NCI-H748 (cell line): ENCODE measurements around the gene PARN.
A peak's percentile ranks its signal among the peaks of the same experiment; 100 is the strongest.
"Not testable (repeated sequence)": the region's sequence is repeated elsewhere in the genome, so short reads cannot be mapped to it uniquely, and the experiment has no call there.

Experiments used
- DNase-seq: peaks from one replicate; lab custom pipeline; 2025; ENCODE audit not compliant: unreplicated experiment; lab: John Stamatoyannopoulos, UW

PARN gene

DNA sequence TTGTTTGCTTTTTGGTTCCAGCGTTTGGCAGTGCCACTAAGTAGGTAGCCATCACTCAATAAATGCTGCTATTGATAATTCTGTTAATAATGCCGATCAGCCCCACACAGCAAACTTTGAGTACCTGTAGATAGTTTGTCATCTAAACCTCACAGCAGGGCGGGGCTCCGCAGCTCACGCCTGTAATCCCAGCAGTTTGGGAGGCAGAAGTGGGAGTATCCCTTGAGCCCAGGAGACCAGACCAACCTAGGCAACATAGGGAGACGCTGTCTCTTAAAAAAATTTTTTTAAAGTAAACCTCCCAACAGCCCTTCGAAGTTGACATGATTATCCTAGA, 4.3 kb upstream of the PARN start:
- DNase-seq, result no peak

GRCh38 chr16:14632693-14633569, 2.9 kb upstream of the PARN start, which contains the start of gene BFAR:
Gene BFAR, plus strand, starts transcription at chr16:14632951. Its CDS starts 11,396 bp downstream, at chr16:14644347.
- peak; percentile 95 for DNase-seq

DNA sequence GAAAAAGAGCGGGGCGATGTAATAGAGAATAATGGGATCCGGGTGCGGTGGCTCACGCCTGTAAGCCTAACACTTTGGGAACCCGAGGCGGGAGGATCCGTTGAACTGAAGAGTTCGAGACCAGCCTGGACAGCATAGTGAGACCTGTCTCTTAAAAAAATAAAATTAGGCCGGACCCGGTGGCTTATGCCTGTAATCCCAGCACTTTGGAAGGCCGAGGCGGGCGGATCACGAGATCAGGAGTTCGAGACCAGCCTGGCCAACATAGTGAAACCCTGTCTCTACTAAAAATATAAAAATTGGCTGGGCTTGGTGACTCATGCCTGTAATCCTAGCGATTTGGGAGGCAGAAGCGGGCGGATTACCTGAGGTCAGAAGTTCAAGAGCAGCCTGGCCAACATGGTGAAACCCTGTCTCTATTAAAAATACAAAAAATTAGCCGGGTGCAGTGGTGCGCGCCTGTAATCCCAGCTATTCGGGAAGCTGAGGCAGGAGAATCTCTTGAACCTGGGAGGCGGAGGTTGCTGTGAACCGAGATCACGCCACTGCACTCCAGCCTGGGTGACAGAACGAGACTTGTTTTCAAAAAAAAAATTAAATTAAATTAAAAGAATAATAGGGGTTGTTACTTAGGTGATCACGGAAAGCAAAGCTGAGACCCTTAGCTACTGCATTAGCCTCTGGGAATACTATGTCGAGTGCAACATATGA, 715 bp upstream of the PARN start:
- not testable (repeated sequence) for DNase-seq

DNA sequence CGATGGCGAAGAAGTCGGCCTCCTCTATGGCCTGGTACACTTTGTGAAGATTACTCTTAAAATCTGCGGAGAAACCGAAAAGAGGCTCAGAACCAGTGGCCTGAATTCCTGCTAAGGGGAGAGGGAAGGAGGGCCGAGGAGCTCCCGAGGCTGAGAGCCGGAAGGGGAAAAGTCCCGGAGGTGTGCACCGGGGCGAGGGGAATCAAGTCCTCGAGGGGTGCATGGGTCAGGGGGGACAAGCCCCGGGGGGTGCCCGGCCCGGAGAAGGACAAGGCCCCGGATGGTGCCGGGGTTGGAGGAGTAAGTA, 495 bp downstream of the PARN start:
- peak; percentile 35 for DNase-seq

- DNase-seq, result no peak
Observed at GRCh38 chr16:14628806-14629611, 1.1 kb downstream of the PARN start.

GRCh38 chr16:14627078-14627477, 3.0 kb downstream of the PARN start:
- DNase-seq, result no peak

GRCh38 chr16:14618566-14618965, 11.5 kb downstream of the PARN start:
- no peak for DNase-seq

DNA sequence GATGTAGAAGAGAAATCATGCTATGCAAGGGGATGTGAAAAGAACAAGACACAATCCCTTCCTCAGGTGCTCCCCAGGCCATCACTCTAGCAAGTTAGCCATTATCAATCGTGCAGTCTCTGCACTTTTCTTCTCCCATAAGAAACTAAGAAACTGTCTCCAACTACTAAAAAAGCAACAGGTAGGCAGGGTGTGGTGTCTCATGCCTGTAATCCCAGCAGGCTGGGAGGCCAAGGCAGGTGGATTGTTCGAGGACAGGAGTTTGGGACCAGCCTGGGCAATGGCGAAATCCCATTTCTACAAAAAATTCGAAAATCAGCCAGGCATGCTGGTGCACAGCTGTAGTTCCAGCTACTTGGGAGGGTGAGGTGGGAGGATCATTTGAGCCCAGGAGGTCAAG, 13.8 kb downstream of the PARN start:
- no peak for DNase-seq

DNA sequence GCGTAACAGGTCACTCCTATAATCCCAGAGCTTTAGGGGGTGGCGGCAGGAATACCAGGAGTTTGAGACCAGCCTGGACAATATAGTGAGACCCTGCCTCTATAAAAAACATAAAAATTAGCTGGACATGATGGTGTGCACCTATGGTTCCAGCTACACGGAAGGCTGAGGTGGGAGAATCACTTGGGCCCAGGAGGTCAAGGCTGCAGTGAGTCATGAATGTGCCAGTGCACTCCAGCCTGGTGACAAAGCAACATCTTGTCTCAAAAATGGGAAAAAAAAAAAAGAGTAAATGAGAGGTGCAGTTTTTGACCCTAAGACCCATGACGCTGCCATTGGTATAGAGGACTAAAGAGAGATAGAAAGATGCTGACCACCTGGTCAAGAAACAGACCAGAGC, 16.1 kb downstream of the PARN start:
- DNase-seq, result no peak

GRCh38 chr16:14611660-14612059, 18.4 kb downstream of the PARN start:
- no peak for DNase-seq

GRCh38 chr16:14609716-14610115, 20.3 kb downstream of the PARN start:
- no peak for DNase-seq

DNA sequence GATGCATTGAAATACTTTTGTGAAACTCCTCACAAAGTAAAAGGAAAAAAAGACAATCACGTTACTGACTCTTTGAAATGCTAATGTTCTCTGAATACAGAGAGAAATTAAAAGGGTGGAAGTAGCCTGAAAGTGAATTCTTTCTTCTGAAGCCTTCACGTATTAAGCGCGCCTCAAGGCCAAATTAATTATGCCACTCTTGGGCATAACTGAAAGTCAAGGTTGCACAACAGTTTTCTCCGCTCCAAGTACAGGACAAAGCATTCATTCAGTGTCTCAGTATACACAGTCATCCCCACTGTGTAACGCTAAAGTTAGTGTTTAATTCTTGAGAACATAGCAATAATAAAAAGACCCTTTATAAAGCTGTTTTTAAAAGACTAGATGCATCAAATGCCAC, 21.5 kb downstream of the PARN start:
- no peak for DNase-seq

GRCh38 chr16:14608111-14608566, 21.9 kb downstream of the PARN start:
- no peak for DNase-seq

DNA sequence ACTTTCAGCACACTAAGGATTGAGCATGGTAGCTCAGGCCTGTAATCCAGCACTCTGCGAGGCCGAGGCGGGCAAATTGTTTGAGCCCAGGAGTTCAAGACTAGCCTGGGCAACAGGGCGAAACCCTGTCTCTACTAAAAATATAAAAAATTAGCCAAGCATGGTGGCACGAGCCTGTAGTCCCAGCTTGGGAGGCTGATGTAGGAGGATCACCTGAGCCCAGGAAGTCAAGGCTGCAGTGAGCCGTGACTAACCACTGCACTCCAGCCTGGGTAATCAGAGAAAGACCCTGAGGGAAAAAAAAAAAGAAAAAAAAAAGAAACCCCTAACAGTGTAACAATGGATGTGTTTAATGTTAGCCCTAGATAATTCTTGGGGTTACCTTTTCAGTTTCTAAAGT, 24.0 kb downstream of the PARN start:
- no peak for DNase-seq

DNA sequence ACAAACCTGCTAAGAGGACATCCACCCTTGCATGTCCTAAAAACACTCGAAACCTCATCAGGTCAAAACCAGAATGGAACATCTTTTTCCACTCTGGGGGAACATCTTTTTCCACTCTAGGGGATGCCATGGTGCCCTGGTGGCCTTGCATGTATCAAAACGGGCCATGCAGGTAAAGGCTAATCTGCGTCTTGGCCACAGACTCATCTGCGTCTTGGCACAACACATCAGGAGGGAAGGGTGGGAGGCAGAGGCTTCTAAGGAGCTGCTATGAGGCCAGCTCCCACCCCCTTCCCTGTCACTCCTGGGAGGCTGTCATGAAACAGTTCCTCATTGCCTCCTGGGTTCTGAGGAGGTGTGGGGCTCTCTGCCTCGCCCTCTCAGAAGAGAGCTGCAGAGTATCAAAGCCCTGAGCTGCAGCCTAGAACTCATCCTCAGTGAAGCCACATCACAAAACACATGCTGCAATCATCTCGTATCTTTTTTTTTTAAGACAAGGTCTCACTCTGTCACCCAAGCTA, 27.6 kb downstream of the PARN start:
- DNase-seq, result no peak

DNA sequence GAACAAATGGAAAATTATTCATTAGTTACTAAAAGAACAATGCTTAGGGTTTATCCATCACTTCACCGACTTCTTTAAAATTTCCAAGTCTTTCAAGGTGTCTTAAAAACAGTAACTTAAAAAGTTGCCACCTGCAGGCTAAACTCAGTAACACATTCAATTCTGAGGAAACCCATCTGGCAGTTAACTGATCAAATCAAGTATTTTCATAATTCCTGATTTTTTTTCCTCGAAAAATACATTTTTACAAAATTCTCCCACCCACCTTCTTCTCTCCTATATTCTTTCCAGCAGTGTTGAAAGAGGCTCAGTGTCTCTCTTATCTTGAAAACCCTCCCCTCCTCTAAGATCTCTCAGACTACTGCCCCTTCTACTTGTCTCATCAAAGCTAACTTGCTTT, 29.9 kb downstream of the PARN start:
- DNase-seq, result no peak

DNA sequence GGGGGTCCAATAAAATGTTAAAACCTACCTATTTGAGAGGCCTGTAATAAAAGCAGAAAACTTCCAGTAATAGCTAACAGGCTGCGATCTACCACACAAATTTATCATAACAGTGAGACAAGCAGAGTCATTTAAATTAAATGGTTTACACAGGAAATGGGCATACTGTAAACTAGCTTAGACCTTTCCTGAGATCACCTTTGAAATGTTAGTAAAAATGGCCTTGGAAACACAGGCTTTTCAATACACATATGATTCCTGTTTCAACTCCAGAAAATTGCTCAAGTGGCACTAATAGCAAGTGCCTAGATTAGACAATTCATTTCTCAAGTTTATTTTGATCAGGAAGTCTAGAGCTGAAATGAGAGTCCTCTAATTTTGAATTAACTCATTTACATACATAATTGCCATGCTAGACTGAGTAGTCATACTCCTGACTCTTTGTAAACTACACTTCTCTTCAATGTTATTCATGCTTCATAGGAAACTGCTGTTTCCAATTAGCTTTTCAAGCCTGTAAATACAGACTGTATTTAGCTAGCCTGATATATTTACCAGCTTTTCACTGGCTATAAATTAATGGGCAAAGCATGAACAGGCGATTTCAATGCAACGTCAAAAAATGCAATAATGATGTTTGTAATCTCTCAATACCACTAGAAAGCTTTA, 43.3 kb downstream of the PARN start:
- DNase-seq, result no peak

DNA sequence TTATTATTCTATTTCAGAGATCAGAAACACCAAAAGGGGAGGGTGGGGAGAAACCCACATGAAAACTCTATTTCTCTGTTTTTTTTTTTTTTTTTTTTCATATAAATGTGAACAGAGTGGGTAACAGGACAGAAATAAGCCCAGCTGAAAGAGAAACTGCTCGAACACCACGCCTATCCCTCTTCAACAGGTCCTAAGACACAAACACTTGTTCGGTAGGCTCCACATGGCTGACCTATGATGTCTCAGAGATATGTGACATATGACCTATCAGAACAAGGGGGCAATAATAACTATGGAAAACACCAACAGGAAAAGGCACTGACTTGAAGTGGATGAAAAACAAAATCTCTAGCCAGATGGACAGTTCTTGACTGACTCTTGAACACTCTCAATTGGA, 44.8 kb downstream of the PARN start:
- no peak for DNase-seq

- not testable (repeated sequence) for DNase-seq
Observed at GRCh38 chr16:14580926-14581325, 49.1 kb downstream of the PARN start.

GRCh38 chr16:14579266-14579665, 50.8 kb downstream of the PARN start:
- no peak for DNase-seq

- no peak for DNase-seq
Observed at GRCh38 chr16:14576532-14576931, 53.5 kb downstream of the PARN start.
